Measurements from ENCODE around the gene TSPAN18. TPM values are rescaled to one million over a fixed set of nuclear protein-coding genes. Genes with fewer than 3 reads are reported as not detected.

Gene TSPAN18
- total RNA-seq, 1 experiment from 2014 or later = 0.77 TPM

- Mint-ChIP-seq H3K27me3 (ENCODE audit: insufficient read depth, unreplicated experiment) (no peaks in the 10 kb centered on the region), H3K4me1 (ENCODE audit: insufficient read depth, unreplicated experiment) (peaks cover 6% of the 10 kb centered on the region), H3K27ac (ENCODE audit: low read depth, unreplicated experiment) (no peak overlapping the region), H3K4me3 (ENCODE audit: unreplicated experiment) (no peak overlapping the region), H3K36me3 (ENCODE audit: insufficient read depth, unreplicated experiment) (no peaks in the 10 kb centered on the region), H3K9me3 (ENCODE audit: unreplicated experiment) (no peaks in the 10 kb centered on the region)
- BruUV-seq (replicated peaks) = no TSS peak
- no peak for DNase-seq (ENCODE audit: unreplicated experiment)
- TF ChIP-seq CTCF (IDR thresholded peaks at IDR 0.05; ENCODE audit: unreplicated experiment) = no peak
- CTCF ChIA-PET = interaction anchor here (0.6 to 17.4 kb wide), 7 partner anchors 11 to 392 kb away, joined by 3 to 1181 read pairs (median 4); partner anchors contain the start of gene TP53I11
- intact Hi-C loops (cut with micrococcal nuclease) = loop anchor here (5.0 kb wide), 1 partner anchor 352 kb away; no protein-coding TSS in a partner anchor
- POLR2A ChIA-PET = interaction anchor here (0.9 to 1.6 kb wide), 2 partner anchors 158 to 164 kb away, joined by 3 to 6 read pairs; no protein-coding TSS in a partner anchor
Measured at GRCh38 chr11:44939673-44940395, 213.1 kb downstream of the TSPAN18 start.

- Mint-ChIP-seq H3K4me1 (ENCODE audit: insufficient read depth, unreplicated experiment) (peaks cover 6% of the 10 kb centered on the region), H3K36me3 (ENCODE audit: insufficient read depth, unreplicated experiment) (no peaks in the 10 kb centered on the region), H3K4me3 (ENCODE audit: unreplicated experiment) (no peak overlapping the region), H3K27me3 (ENCODE audit: insufficient read depth, unreplicated experiment) (no peaks in the 10 kb centered on the region), H3K27ac (ENCODE audit: low read depth, unreplicated experiment) (no peak overlapping the region), H3K9me3 (ENCODE audit: unreplicated experiment) (no peaks in the 10 kb centered on the region)
- TF ChIP-seq CTCF (IDR thresholded peaks at IDR 0.05; ENCODE audit: unreplicated experiment) = no peak
- ChIA-PET POLR2A (interaction anchor here (0.6 to 1.6 kb wide), 3 partner anchors 151 to 164 kb away, joined by 3 to 6 read pairs (median 3); no protein-coding TSS in a partner anchor), CTCF (interaction anchor here (0.6 to 17.4 kb wide), 8 partner anchors 10 to 391 kb away, joined by 3 to 1181 read pairs (median 4); partner anchors contain the start of gene TP53I11)
- no peak for DNase-seq (ENCODE audit: unreplicated experiment)
- intact Hi-C loops (cut with micrococcal nuclease) = no loop called here
- no TSS peak for BruUV-seq (replicated peaks)
Measured at GRCh38 chr11:44940404-44940803, 213.6 kb downstream of the TSPAN18 start.

- intact Hi-C loops (cut with micrococcal nuclease) = no loop called here
- ChIA-PET CTCF (interaction anchor here (0.6 to 17.4 kb wide), 9 partner anchors 10 to 763 kb away, joined by 3 to 1181 read pairs (median 3); partner anchors contain the start of gene TP53I11), POLR2A (interaction anchor here (0.6 to 1.6 kb wide), 2 partner anchors 151 to 157 kb away, joined by 3 to 6 read pairs; no protein-coding TSS in a partner anchor)
- Mint-ChIP-seq H3K4me1 (ENCODE audit: insufficient read depth, unreplicated experiment) (peaks cover 6% of the 10 kb centered on the region), H3K4me3 (ENCODE audit: unreplicated experiment) (no peak overlapping the region), H3K27me3 (ENCODE audit: insufficient read depth, unreplicated experiment) (no peaks in the 10 kb centered on the region), H3K9me3 (ENCODE audit: unreplicated experiment) (no peaks in the 10 kb centered on the region), H3K36me3 (ENCODE audit: insufficient read depth, unreplicated experiment) (no peaks in the 10 kb centered on the region), H3K27ac (ENCODE audit: low read depth, unreplicated experiment) (no peak overlapping the region)
- BruUV-seq (replicated peaks) = no TSS peak
- DNase-seq (ENCODE audit: unreplicated experiment) = no peak
- TF ChIP-seq CTCF (IDR thresholded peaks at IDR 0.05; ENCODE audit: unreplicated experiment) = no peak
Measured at GRCh38 chr11:44940835-44941234, 214.1 kb downstream of the TSPAN18 start.

GRCh38 chr11:44941259-44942021 is 214.7 kb downstream of the TSPAN18 start:
- Mint-ChIP-seq H3K4me3 (ENCODE audit: unreplicated experiment) (no peak overlapping the region), H3K36me3 (ENCODE audit: insufficient read depth, unreplicated experiment) (no peaks in the 10 kb centered on the region), H3K9me3 (ENCODE audit: unreplicated experiment) (no peaks in the 10 kb centered on the region), H3K27ac (ENCODE audit: low read depth, unreplicated experiment) (no peak overlapping the region), H3K4me1 (ENCODE audit: insufficient read depth, unreplicated experiment) (peaks cover 6% of the 10 kb centered on the region), H3K27me3 (ENCODE audit: insufficient read depth, unreplicated experiment) (no peaks in the 10 kb centered on the region)
- intact Hi-C loops (cut with micrococcal nuclease) = no loop called here
- no peak for DNase-seq (ENCODE audit: unreplicated experiment)
- no TSS peak for BruUV-seq (replicated peaks)
- no peak for TF ChIP-seq CTCF (IDR thresholded peaks at IDR 0.05; ENCODE audit: unreplicated experiment)
- ChIA-PET CTCF (interaction anchor here (0.6 to 17.4 kb wide), 7 partner anchors 9 to 763 kb away, joined by 3 to 1181 read pairs (median 3); partner anchors contain the start of gene TP53I11), POLR2A (interaction anchor here (1.6 kb wide), 1 partner anchor 156 kb away, joined by 6 read pairs; no protein-coding TSS in a partner anchor)

Measured in MCF 10A (cell line).